Upper lobe of right lung (tissue), 1 donor: ENCODE results near the gene TRIM63. TPM values are rescaled to one million over a fixed set of nuclear protein-coding genes. Genes with fewer than 3 reads are reported as not detected.

Source experiments
- ATAC-seq: fragments of 200-7000 bp; cut with Tn5 transposase; one replicate; pipeline ENCODE4 v1.9.1; 2020; ENCODE audit warnings: mild to moderate bottlenecking, moderate library complexity
- DNase-seq: peaks from one replicate; pipeline ENCODE4 v3.0.0-alpha.2; 2020
- H3K27ac ChIP-seq: fragments of 200-600 bp; one replicate; pipeline ENCODE4 v1.8.0; 2022
- H3K27me3 ChIP-seq: fragments of 200-600 bp; one replicate; pipeline ENCODE4 v1.8.0; 2022; ENCODE audit warnings: mild to moderate bottlenecking
- H3K36me3 ChIP-seq: fragments of 200-600 bp; one replicate; pipeline ENCODE4 v1.8.0; 2022
- H3K4me1 ChIP-seq: fragments of 200-600 bp; one replicate; pipeline ENCODE4 v1.8.0; 2022
- H3K4me3 ChIP-seq: fragments of 200-600 bp; one replicate; pipeline ENCODE4 v1.8.0; 2022; ENCODE audit warnings: mild to moderate bottlenecking
- H3K9me3 ChIP-seq: fragments of 200-600 bp; one replicate; pipeline ENCODE4 v1.8.0; 2022
- CTCF ChIP-seq: fragments of 200-600 bp; IDR thresholded peaks from one replicate; pipeline ENCODE4 v1.8.0; 2022; ENCODE audit warnings: antibody characterized with exemption
- intact Hi-C: fragments of 100-400 bp; cut with DNase I; formaldehyde crosslinking; loops from one replicate; pipeline ENCODE4 v1.11.0; 2022
- total RNA-seq: library from RNA; stranded (reverse); fragmentation: NEBNext Ultra II Directional; extraction: Animal tissue kit (Norgen Biotek cat#: 25700); gene quantifications from one replicate; pipeline ENCODE4 v1.2.1, GENCODE V29; 2021
- donor health status: DM: no; HTN: yes; CAD: no; lungs with severe emphysema.

TRIM63 gene
- total RNA-seq, 1 donor from 2014 or later: 0.46 TPM

- no peaks in the 10 kb centered on the region for H3K4me1 ChIP-seq
- TF ChIP-seq CTCF: no peak
- ATAC-seq: no peak
- H3K9me3 ChIP-seq: no peaks in the 10 kb centered on the region
- no peak overlapping the region for H3K4me3 ChIP-seq
- no peak for DNase-seq
- intact Hi-C loops: no loop called here
- H3K36me3 ChIP-seq: no peaks in the 10 kb centered on the region
- no peaks in the 10 kb centered on the region for H3K27me3 ChIP-seq
- H3K27ac ChIP-seq: no peak overlapping the region
Measured at GRCh38 chr1:26005434-26006105, 61.9 kb downstream of the TRIM63 start.

DNA sequence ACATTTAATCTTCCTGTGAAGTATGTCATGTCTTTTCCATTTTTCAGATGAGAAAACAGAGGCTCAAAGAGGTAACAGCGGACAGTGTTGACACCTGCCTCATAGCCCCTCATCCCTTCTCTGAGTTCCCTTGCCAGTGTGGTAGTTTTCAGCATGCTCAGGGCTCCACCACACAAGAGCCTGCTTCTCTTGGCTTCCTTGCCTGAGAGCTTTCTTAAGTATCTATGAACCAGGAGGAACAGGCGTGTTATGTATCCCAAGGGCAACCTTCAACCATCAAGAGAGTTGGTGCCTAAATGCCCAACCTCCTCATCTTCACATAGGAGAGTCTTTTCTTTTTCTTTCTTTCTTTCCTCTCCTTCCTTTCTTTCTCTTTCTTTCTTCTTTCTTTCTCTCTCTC is 63.7 kb downstream of the TRIM63 start:
- no peaks in the 10 kb centered on the region for H3K36me3 ChIP-seq
- DNase-seq (no peak), ATAC-seq (no peak)
- H3K27ac ChIP-seq: no peak overlapping the region
- H3K4me1 ChIP-seq: no peaks in the 10 kb centered on the region
- TF ChIP-seq CTCF: no peak
- intact Hi-C loops: no loop called here
- no peak overlapping the region for H3K4me3 ChIP-seq
- no peaks in the 10 kb centered on the region for H3K27me3 ChIP-seq
- no peaks in the 10 kb centered on the region for H3K9me3 ChIP-seq

DNA sequence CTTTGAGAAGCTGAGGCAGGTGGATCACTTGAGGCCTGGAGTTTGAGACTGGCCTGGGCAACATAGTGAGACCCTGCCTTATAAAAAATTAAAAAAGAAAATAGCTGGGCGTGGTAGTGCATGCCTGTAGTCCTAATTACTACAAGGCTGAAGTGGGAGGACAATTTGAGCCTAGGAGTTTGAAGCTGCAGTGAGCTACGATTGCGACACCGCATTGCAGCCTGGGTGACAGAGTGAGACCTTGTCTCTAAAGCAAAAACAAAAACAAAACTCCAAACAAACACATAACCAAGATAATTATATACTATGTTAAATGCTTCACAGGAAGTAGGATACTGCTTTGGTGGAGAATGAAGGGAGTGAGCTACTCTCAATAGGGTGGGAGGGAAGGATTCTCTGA is 64.2 kb downstream of the TRIM63 start:
- H3K27me3 ChIP-seq: no peaks in the 10 kb centered on the region
- ATAC-seq (no peak), DNase-seq (no peak)
- H3K9me3 ChIP-seq: no peaks in the 10 kb centered on the region
- H3K27ac ChIP-seq: no peak overlapping the region
- TF ChIP-seq CTCF: no peak
- H3K36me3 ChIP-seq: no peaks in the 10 kb centered on the region
- H3K4me3 ChIP-seq: no peak overlapping the region
- intact Hi-C loops: no loop called here
- peaks cover 4% of the 10 kb centered on the region for H3K4me1 ChIP-seq

Other genes starting within 250 kb of the TRIM63 start
- 46.0 TPM for gene MTFR1L, start 247.7 kb downstream of the TRIM63 start, total RNA-seq
- not detected for gene AUNIP, start 208.2 kb downstream of the TRIM63 start, total RNA-seq
- 10.8 TPM for gene PAQR7, start 191.9 kb downstream of the TRIM63 start, total RNA-seq
- 42.5 TPM for gene STMN1, start 161.2 kb downstream of the TRIM63 start, total RNA-seq
- gene PAFAH2, start 69.6 kb downstream of the TRIM63 start, total RNA-seq: 22.6 TPM
- gene EXTL1, start 45.9 kb downstream of the TRIM63 start, total RNA-seq: 0.49 TPM
- not detected for gene SLC30A2, start 21.5 kb downstream of the TRIM63 start, total RNA-seq
- gene PDIK1L, start 44.2 kb upstream of the TRIM63 start, total RNA-seq: 11.4 TPM
- gene FAM110D, start 91.4 kb upstream of the TRIM63 start, total RNA-seq: 6.9 TPM
- not detected for gene C1orf232, start 101.3 kb upstream of the TRIM63 start, total RNA-seq
- 22.6 TPM for gene ZNF593, start 102.3 kb upstream of the TRIM63 start, total RNA-seq
- not detected for gene ZNF593OS, start 104.2 kb upstream of the TRIM63 start, total RNA-seq
- gene CNKSR1, start 109.9 kb upstream of the TRIM63 start, total RNA-seq: 21.6 TPM
- gene CATSPER4, start 123.0 kb upstream of the TRIM63 start, total RNA-seq: not detected
- gene CEP85, start 166.6 kb upstream of the TRIM63 start, total RNA-seq: 10.3 TPM
- gene SH3BGRL3, start 212.5 kb upstream of the TRIM63 start, total RNA-seq: 169 TPM
- 37.0 TPM for gene UBXN11, start 239.0 kb upstream of the TRIM63 start, total RNA-seq